Activated naive CD8-positive, alpha-beta T cell treated with anti-CD3 and anti-CD28 coated beads, Interleukin-2, amount 50 U/mL, for 24 hours (primary cell): ENCODE results near the gene PEX13.
"Not testable (repeated sequence)": the region's sequence is repeated elsewhere in the genome, so short reads cannot be mapped to it uniquely, and the experiment has no call there.

Source experiments
- ATAC-seq: fragments of 150-1000 bp; cut with Tn5 transposase; one replicate; pipeline ENCODE4 v1.10.0; 2021
- DNase-seq: peaks from one replicate; pipeline ENCODE4 v3.0.0; 2021
- H3K27ac Mint-ChIP-seq: one replicate; pipeline ENCODE4 v1.8.0; 2021; ENCODE audit warnings: mild to moderate bottlenecking, mixed read lengths
- H3K27me3 Mint-ChIP-seq: one replicate; pipeline ENCODE4 v1.8.0; 2021; ENCODE audit warnings: mixed read lengths
- H3K36me3 Mint-ChIP-seq: one replicate; pipeline ENCODE4 v1.8.0; 2021; ENCODE audit warnings: low read depth, mixed read lengths
- H3K4me1 Mint-ChIP-seq: one replicate; pipeline ENCODE4 v1.8.0; 2021; ENCODE audit warnings: mixed read lengths
- H3K4me3 Mint-ChIP-seq: one replicate; pipeline ENCODE4 v1.8.0; 2021; ENCODE audit warnings: mild to moderate bottlenecking, moderate library complexity, mixed read lengths
- H3K9me3 Mint-ChIP-seq: one replicate; pipeline ENCODE4 v1.8.0; 2021; ENCODE audit warnings: mixed read lengths

PEX13 gene

DNA sequence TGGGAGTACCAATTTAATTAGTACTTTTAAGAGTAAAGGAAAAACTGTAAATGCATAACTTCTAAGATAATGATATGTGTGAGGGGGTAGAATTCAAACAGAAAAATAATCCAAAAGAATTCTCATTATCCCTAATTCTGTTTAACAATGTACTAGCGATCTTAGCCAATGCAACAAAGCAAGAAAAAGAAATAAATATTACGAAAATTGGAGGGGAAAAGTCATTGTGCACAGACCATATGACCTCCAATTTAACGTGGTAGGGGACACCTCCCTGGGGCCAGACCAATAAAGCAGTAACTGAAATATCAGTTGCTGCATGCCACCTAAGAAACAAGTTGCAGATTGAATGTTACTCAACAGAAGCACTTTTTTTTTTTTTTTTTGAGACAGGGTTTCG is 25.9 kb upstream of the PEX13 start:
- H3K27me3 Mint-ChIP-seq: no peaks in the 10 kb centered on the region
- H3K9me3 Mint-ChIP-seq: peaks cover 12% of the 10 kb centered on the region
- ATAC-seq (no peak), DNase-seq (no peak)
- peaks cover 19% of the 10 kb centered on the region for H3K4me1 Mint-ChIP-seq
- no peak overlapping the region for H3K27ac Mint-ChIP-seq
- H3K4me3 Mint-ChIP-seq: no peak overlapping the region
- peaks cover 16% of the 10 kb centered on the region for H3K36me3 Mint-ChIP-seq

- peak; percentile 15 for DNase-seq
- Mint-ChIP-seq H3K9me3 (peaks cover 12% of the 10 kb centered on the region), H3K27me3 (no peaks in the 10 kb centered on the region), H3K4me3 (peak overlapping the region; percentile 21), H3K4me1 (peaks cover 17% of the 10 kb centered on the region), H3K36me3 (peaks cover 16% of the 10 kb centered on the region), H3K27ac (peak overlapping the region; percentile 72)
- ATAC-seq: peak; percentile 89
Observed at GRCh38 chr2:60992985-60993392, 24.5 kb upstream of the PEX13 start.

- H3K4me1 Mint-ChIP-seq: peaks cover 17% of the 10 kb centered on the region
- no peak overlapping the region for H3K4me3 Mint-ChIP-seq
- H3K27ac Mint-ChIP-seq: no peak overlapping the region
- DNase-seq: no peak
- H3K36me3 Mint-ChIP-seq: peaks cover 16% of the 10 kb centered on the region
- no peak for ATAC-seq
- no peaks in the 10 kb centered on the region for H3K27me3 Mint-ChIP-seq
- H3K9me3 Mint-ChIP-seq: peaks cover 12% of the 10 kb centered on the region
Observed at GRCh38 chr2:60994131-60994530, 23.4 kb upstream of the PEX13 start.

DNA sequence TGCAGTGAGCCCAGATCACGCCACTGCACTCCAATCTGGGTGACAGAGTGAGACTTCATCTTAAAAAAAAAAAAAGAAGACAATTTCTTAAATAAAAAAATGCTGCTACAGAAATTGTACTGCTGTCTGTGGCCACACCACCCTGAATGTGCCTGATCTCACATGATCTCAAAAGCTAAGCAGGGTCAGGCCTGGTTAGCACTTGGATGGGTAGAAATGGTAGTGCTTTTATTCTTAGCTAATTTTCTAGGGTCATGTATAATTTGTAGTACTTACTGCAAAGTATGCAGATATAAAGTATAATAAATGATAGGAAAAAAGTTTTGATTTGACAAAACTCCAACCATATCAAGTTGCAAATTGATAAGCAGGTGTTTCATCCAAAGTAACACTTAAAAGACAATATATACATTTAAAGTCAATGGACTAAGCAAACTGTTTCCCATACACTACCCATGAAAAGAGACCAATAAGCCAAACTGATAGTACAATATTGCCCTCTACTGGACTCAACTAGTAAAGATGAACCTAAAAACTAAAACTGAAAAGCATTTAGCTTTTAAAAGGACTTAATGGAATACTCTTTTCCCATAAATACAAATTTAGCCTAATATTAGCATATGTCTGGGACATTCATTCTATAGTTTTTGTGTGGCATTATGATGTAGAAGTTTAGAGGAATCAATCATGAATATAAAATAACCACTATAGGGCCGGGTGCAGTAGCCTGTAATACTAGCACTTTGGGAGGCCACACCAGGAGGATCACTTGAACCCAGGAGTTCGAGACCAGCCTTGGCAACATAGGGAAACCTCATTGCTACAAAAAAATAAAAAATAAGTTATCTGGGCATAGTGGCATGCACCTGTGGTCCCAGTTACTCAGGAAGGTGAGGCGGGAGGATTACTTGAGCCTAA is 18.6 kb upstream of the PEX13 start:
- ATAC-seq (peak; percentile 57), DNase-seq (no peak)
- Mint-ChIP-seq H3K36me3 (no peaks in the 10 kb centered on the region), H3K27ac (no peak overlapping the region), H3K9me3 (no peaks in the 10 kb centered on the region), H3K4me1 (peaks cover 2% of the 10 kb centered on the region), H3K4me3 (no peak overlapping the region), H3K27me3 (no peaks in the 10 kb centered on the region)

DNA sequence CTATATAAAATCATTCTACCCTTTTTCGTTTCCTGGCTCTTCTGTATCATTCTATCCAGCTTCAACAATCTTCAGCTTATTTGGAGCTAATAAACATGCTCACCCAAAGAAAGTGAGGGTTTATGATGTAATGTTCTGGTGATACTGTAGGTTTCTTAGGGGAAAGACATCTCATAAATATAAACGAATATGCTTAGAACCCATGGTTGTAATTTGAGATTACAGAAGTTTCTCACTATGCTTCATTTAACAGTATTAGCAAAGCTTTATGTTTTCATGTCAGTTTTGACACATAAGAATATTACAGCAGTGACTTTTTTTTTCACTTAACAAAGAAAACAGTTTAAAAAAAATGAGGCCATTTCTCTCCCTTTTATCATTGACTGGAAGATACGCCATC is 11.8 kb upstream of the PEX13 start:
- DNase-seq: no peak
- Mint-ChIP-seq H3K27me3 (no peaks in the 10 kb centered on the region), H3K9me3 (no peaks in the 10 kb centered on the region), H3K27ac (no peak overlapping the region), H3K36me3 (peaks cover 3% of the 10 kb centered on the region), H3K4me1 (no peaks in the 10 kb centered on the region), H3K4me3 (no peak overlapping the region)
- no peak for ATAC-seq

DNA sequence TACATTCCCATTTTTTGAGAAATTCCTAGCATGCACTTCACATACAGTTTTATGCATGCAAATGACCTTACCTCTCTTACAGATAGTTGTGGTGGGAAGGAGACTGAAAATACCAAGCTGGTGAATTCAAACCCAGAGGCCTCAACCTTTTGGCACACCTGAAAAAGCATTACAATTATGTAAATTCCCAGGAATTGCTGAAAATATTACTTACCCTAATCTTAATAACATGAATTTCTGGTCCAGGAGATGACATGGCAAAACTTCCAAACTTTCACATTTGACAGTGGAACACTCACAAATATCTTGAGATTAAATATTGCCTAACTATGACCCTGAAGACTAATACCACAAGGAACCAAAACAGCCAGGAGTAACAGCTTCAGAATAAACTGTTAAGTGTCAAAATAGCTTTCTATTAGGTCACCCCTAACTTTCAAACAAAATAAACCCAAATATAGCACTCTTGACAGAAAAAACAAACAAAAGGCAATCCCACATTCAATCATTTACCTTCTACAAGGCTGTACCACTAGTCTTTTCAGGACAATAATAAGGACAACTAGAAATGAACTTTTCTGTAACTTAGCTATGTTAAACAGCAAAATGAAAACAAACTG is 10.9 kb upstream of the PEX13 start:
- no peaks in the 10 kb centered on the region for H3K27me3 Mint-ChIP-seq
- DNase-seq (no peak), ATAC-seq (no peak)
- peaks cover 3% of the 10 kb centered on the region for H3K36me3 Mint-ChIP-seq
- H3K27ac Mint-ChIP-seq: no peak overlapping the region
- H3K4me3 Mint-ChIP-seq: no peak overlapping the region
- H3K4me1 Mint-ChIP-seq: peaks cover under 1% of the 10 kb centered on the region
- H3K9me3 Mint-ChIP-seq: no peaks in the 10 kb centered on the region

- ATAC-seq (no peak), DNase-seq (no peak)
- Mint-ChIP-seq H3K27ac (no peak overlapping the region), H3K4me1 (peaks cover 18% of the 10 kb centered on the region), H3K27me3 (no peaks in the 10 kb centered on the region), H3K9me3 (no peaks in the 10 kb centered on the region), H3K4me3 (no peak overlapping the region), H3K36me3 (peaks cover 3% of the 10 kb centered on the region)
Observed at GRCh38 chr2:61009355-61009754, 8.2 kb upstream of the PEX13 start.

- no peak overlapping the region for H3K4me3 Mint-ChIP-seq
- H3K4me1 Mint-ChIP-seq: peaks cover 37% of the 10 kb centered on the region
- H3K36me3 Mint-ChIP-seq: peaks cover 3% of the 10 kb centered on the region
- no peak for ATAC-seq
- peak overlapping the region; percentile 48 for H3K27ac Mint-ChIP-seq
- DNase-seq: no peak
- no peaks in the 10 kb centered on the region for H3K27me3 Mint-ChIP-seq
- H3K9me3 Mint-ChIP-seq: no peaks in the 10 kb centered on the region
Observed at GRCh38 chr2:61011678-61012077, 5.8 kb upstream of the PEX13 start.

DNA sequence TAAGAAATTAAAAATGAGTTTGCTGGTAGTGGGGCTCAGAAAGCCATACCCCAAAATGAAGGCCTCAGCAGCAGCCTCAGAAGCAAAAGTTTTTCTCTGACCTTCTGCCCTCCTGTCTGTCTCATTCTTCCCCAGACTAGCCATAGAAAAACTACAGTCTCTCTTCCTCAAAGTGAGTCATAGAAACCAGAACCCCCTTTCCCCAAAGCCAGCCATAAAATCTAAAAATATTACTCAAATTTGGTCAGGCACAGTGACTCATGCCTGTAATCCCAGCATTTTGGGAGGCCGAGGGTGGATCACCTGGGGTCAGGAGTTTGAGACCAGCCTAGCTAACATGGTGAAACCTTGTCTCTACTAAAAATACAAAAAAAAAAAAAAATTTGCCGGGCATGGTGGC is 5.2 kb upstream of the PEX13 start:
- peak; percentile 14 for DNase-seq
- not testable (repeated sequence) for H3K9me3 Mint-ChIP-seq, H3K36me3 Mint-ChIP-seq, H3K27me3 Mint-ChIP-seq
- peak overlapping the region; percentile 30 for H3K4me3 Mint-ChIP-seq
- H3K4me1 Mint-ChIP-seq: peaks cover 38% of the 10 kb centered on the region
- H3K27ac Mint-ChIP-seq: peak overlapping the region; percentile 48
- ATAC-seq: peak; percentile 44

DNA sequence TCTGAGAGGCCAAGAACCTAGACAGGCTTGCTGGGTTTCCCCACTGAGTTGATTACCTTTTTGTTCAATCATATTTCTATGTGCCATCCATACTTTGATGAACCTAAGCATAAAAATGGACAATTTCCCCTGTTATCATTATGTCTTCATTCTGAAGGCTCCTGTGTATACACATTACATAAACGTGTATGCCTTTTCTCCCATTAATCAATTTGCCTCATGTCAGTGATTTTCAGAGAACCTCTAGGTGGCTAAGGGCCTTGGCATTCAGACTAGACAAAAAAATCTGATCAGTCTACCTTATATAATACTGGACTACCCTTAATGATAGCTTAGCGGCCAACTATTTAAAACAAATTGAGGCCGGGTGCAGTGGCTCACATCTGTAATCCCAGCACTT is 4.1 kb upstream of the PEX13 start:
- H3K4me1 Mint-ChIP-seq: peaks cover 41% of the 10 kb centered on the region
- no peaks in the 10 kb centered on the region for H3K27me3 Mint-ChIP-seq
- peaks cover 3% of the 10 kb centered on the region for H3K36me3 Mint-ChIP-seq
- no peak for DNase-seq
- H3K27ac Mint-ChIP-seq: peak overlapping the region; percentile 83
- ATAC-seq: no peak
- peak overlapping the region; percentile 34 for H3K4me3 Mint-ChIP-seq
- no peaks in the 10 kb centered on the region for H3K9me3 Mint-ChIP-seq

DNA sequence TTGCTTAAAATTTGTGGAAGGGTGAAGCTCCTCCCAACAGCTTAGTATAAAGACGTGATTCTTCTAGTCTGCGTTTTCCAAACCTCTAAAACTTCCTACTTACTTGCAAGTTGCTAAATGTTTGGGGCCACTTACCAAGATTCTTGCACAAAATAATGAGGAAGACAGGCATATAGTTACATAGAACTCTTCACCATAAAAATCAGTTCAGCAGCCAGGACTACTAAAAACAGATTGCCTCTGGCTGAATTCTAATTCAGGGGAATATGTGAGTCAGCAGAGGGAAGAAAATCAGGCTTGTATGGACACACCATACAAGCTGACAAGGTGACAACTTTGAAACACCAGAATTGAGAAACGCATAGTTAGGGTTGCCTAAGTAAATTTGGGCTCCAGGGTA is 2.8 kb upstream of the PEX13 start:
- Mint-ChIP-seq H3K27me3 (no peaks in the 10 kb centered on the region), H3K4me3 (no peak overlapping the region), H3K4me1 (peaks cover 52% of the 10 kb centered on the region), H3K27ac (no peak overlapping the region), H3K9me3 (no peaks in the 10 kb centered on the region), H3K36me3 (peaks cover 2% of the 10 kb centered on the region)
- DNase-seq (no peak), ATAC-seq (no peak)

- Mint-ChIP-seq H3K27me3 (no peaks in the 10 kb centered on the region), H3K9me3 (no peaks in the 10 kb centered on the region), H3K4me1 (peaks cover 55% of the 10 kb centered on the region), H3K4me3 (peak overlapping the region; percentile 93), H3K36me3 (peaks cover 4% of the 10 kb centered on the region), H3K27ac (no peak overlapping the region)
- DNase-seq (no peak), ATAC-seq (no peak)
Observed at GRCh38 chr2:61015976-61016375, 1.5 kb upstream of the PEX13 start.

DNA sequence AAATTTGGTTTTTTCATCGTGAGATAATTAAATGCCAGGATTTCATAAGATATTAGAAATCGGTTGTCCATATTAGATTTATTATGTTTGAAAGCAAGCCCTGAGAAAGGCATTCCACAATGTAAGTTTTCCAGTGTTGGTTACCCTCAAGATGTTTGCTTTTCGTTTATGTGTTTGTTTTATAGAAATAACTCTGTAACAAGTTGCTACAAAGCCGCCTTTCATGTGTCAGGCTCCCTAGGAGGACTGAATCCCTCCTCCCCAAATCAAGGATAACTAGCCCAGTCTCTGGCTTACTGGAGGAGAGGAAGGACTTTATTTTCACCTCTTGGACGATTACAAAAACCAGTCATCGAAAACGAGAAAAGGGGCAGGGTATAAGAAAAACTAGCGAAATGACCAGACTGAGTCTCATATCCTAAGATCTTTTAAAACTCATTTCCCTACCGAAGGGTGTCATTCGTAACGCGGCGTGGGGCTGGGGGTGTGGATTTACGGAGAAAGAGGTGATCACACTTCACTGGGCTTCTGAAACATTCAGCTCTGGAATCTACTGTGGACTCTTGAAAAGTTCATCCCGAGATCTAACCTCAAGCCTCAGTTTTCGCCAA is 1.0 kb upstream of the PEX13 start:
- Mint-ChIP-seq H3K9me3 (no peaks in the 10 kb centered on the region), H3K27me3 (no peaks in the 10 kb centered on the region), H3K4me3 (peak overlapping the region; percentile 93), H3K27ac (peak overlapping the region; percentile 97), H3K36me3 (peaks cover 9% of the 10 kb centered on the region), H3K4me1 (peaks cover 55% of the 10 kb centered on the region)
- peak; percentile 34 for DNase-seq
- no peak for ATAC-seq

GRCh38 chr2:61017003-61017555 is 441 bp upstream of the PEX13 start:
- peak; percentile 70 for DNase-seq
- H3K4me1 Mint-ChIP-seq: peaks cover 50% of the 10 kb centered on the region
- ATAC-seq: peak; percentile 75
- H3K36me3 Mint-ChIP-seq: peaks cover 15% of the 10 kb centered on the region
- no peaks in the 10 kb centered on the region for H3K27me3 Mint-ChIP-seq
- peak overlapping the region; percentile 93 for H3K4me3 Mint-ChIP-seq
- no peaks in the 10 kb centered on the region for H3K9me3 Mint-ChIP-seq
- H3K27ac Mint-ChIP-seq: peak overlapping the region; percentile 97
